Fibroblast of peridontal ligament (primary cell): ENCODE measurements around the gene FNIP2.
A peak's percentile ranks its signal among the peaks of the same experiment; 100 is the strongest.

Source experiments
- DNase-seq: peaks from one replicate; pipeline ENCODE4 v3.0.0-alpha.2; 2010; ENCODE audit errors: extremely low read depth

FNIP2 gene

GRCh38 chr4:158762553-158762952, 6.3 kb upstream of the FNIP2 start:
- no peak for DNase-seq

GRCh38 chr4:158763462-158763861, 5.4 kb upstream of the FNIP2 start:
- no peak for DNase-seq

DNA sequence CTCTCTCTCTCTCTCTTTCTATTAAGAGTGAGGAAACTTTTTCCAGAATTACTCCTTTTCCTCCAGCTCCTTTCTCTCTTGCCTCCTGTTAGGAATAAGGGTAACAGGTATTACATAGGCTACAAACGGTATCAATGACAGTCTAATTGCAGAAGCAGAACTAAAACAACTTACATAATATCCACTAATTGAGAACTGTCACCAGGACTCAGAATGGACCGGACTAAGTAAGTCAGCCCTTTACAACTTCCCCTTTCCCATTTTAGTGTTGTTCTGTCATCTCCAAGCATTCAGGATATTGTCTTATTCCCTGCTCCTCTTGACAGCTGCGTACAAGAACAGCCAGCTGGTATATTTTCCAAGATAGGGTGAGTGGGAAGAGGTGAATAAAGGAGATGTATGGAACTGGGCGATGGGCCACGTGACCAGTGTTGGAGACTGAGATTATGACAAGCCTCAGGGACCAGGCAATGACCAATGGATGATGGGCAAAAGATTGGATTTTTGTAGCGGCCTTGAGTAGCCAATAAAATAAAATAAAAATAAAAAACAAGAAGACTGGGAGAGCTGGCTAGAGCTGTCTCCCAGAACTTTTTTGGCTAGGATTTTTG, 2.3 kb upstream of the FNIP2 start:
- DNase-seq, result no peak

DNA sequence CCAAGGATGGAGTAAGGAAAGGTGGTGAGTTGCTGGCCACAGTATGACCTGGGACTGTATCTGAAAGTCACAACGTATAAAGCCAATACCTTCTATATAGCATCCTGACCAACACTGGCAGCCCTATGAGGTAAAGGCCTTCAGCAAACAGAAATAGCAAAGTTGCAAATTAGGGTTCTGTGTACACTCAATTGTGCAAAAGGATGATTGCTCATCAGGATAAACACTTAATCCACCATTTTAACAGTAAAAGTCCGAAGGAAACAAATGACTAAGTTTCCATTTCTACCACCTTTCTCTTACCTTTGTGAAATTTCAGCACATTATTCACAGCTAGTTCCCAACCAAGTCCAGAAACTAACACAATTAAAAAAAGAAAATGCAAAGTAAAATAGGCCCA, 1.4 kb upstream of the FNIP2 start:
- no peak for DNase-seq

GRCh38 chr4:158769175-158769921, 522 bp downstream of the FNIP2 start:
- DNase-seq, result peak; percentile 51

- DNase-seq, result no peak
These were observed 1.8 kb downstream of the FNIP2 start for GRCh38 chr4:158770671-158771070.

DNA sequence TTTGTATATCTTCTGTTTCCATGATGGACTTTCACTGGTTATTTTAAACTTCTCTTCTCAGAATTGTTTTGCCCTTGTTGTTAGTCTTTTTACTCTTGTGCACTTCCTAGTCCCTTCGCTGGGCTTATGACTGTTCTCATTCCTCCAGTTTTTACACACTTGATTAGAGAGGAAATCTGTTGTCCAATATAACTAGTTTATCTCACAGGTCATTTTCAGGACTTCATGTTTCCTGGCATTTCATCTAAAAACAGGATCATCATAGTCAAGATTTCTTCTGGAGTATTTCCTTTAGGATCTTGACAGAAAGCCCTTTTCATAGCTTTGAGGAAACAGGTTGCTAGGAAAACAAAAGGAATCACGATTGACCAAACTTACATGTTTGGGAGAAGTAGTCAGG, 3.0 kb downstream of the FNIP2 start:
- DNase-seq, result no peak

- DNase-seq, result peak; percentile 66
These were observed 6.3 kb downstream of the FNIP2 start for GRCh38 chr4:158775091-158775651.

- DNase-seq, result no peak
These were observed 7.3 kb downstream of the FNIP2 start for GRCh38 chr4:158776106-158776505.

- no peak for DNase-seq
These were observed 8.8 kb downstream of the FNIP2 start for GRCh38 chr4:158777423-158778155.

DNA sequence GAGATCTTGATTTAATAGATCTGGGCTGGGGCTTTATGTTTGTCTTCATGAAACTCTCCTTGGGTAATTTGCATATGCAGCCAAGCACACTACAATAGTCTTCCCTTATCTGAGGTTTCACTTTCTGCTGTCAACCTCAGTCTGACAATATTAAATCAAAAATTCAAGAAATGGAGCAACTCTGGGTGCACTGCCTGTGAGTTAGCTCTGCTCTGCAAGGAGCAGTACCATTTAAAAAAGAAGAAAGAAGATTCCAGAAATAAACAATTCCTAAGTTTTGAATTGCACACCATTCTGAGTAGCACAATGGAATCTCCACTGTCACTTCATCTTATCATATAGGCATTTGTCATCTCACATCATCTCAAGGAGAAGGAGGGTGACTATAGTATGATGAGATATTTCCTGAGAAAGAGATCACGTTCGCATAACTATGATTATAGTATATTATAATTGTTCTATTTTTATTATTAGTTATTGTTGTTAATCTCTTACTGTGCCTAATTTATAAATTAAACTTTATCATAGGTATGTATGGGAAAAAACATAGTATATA, 9.4 kb downstream of the FNIP2 start:
- no peak for DNase-seq

DNA sequence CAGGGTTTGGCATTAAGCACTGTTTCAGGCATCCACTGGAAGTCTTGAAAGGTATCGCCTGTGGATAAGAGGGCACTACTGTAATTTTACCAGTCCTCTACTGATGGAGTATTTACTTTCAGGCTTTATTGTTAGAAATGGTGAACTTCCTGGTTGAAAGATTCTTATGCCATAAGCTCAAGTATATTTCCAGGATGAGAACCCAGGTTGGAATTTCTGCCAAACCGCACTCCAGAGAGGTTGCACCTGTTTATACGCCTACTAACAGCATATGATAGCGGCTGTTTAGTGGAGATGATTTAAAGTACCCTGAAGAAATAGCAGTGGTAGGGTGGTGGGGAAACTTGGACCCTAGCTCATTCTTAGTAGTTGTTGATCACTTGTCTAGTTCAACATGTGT, 9.9 kb downstream of the FNIP2 start:
- no peak for DNase-seq

DNA sequence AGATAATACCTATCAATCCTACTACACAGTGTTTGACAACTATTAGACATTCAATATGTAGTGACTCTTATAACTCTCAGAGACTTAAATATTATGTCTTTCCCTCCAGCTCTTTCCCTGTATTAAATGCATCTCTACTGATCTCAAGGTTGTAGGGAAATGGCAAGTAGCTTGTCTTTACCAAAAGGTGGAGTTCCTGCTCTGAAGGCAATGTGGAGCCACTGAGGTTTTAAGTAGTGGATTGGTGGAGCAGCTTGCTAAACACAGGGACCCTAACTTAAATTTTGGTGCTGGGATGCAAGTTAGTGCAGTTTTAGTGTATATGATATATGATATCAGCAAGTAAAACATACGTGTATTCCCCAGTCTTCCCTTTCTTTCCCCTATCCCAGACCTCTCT, 13.1 kb downstream of the FNIP2 start:
- no peak for DNase-seq

GRCh38 chr4:158782551-158783360, 13.9 kb downstream of the FNIP2 start:
- peak; percentile 38 for DNase-seq

DNA sequence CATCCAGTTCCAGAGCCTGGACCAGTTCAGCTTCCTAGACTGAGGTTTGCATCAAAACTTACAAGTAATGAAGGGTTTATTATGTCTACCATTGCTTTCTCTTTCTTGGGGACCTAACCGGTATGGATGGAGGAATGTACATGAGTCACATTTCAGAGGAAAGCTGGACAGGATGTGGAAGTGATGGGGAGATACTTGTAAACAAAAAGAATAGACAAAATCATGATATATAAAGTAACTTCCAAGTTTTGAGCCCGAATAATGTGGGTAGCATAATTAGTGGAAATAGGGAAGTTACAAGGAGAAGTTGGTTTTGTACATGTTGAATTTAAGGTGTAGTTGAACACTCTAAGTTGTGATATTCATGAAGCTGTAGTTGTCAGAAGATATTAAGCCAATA, 15.0 kb downstream of the FNIP2 start:
- DNase-seq, result no peak

DNA sequence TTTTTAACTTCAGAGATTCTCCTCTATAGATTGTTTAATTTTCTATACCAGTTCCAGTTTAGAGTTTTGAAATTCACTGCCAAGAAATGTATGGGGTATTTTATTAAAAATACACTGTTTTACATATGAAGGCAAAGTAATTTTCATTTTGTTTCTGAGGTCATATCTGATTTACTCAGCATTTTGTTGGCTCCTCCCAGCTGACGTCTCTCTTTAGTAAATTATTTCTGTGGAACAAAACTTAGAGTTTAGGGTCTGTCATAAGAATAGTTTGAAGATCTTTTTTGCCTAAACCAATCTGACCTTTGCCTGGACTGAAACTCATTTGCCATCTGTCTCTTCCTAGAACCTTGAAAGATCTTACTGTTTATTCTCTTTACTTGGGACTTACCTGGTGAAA, 16.9 kb downstream of the FNIP2 start:
- DNase-seq, result no peak

DNA sequence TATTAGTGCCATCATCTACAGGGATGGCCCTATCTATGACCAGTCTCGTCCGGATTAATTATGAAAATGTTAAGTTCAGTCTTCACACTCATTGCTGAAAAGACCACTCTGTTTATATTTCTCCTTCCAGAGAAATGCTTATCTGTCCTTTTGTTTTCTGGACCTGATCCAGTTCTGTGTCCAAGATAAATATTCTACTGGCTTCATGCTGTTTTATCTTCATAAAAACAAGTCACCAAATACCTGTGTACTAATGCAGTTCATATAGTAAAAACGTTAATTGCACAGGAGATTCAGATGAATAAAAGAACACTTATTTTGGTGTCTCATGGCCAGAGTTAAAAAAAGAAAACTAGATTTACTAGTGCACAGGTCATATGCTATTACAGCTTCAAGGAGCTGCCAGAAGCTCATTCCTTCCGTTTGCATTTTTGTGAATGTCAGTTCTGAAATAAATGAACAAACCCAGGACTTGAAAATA, 17.3 kb downstream of the FNIP2 start:
- peak; percentile 30 for DNase-seq

DNA sequence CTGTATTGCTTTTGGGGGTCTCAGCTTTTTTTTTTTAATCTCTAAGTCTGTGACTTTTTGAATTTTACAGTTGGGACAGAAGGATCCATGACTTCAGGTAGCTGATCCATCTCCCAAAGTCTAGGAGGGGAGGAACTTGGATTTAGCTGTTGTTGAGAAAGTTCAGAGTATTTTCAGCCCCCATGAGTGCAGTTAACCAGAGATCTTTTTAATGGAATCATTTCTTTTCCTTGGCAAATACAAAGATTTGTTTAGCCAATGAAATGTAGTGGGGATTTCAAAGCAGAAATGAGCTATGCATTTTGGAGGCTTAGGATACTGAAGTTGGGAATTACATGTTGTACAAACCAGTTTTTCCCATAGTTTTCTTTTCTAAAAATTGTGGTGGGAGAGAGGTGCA, 18.1 kb downstream of the FNIP2 start:
- no peak for DNase-seq

DNA sequence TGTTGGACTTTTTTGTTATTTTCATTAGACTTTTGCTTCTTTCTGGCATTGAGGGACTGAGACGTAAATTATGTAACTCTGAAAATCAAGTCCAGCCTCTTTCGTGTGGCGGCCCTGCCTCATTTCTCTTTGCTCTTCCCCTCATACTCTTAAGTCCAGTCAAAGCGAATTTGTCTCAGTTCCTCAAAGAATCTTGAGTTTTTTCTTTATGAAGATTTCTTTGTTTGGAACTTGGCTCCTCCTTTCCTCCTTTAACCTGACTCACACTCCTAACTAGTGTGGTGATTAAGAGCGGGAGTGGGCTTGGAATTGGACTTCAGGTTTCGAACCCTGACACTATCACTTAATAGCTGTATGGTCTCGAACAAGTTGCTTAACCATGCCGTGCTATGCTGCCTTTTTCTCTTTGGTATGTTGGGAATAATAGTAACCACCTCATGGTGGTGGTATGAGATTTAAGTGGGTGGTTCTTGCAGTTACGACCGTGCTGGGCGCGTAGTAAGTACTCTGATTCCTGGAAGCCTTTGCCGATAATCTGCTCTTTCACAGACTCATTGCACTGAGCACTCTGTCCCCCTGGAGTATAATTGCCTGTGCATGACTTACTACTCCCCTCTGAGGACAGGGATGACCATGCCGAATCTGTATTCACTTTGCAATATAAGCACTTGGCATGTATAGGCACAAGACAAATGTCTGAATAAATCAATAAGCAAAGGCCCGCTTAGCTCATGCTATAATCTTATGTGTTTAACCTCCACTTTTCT, 19.1 kb downstream of the FNIP2 start:
- DNase-seq, result no peak

DNA sequence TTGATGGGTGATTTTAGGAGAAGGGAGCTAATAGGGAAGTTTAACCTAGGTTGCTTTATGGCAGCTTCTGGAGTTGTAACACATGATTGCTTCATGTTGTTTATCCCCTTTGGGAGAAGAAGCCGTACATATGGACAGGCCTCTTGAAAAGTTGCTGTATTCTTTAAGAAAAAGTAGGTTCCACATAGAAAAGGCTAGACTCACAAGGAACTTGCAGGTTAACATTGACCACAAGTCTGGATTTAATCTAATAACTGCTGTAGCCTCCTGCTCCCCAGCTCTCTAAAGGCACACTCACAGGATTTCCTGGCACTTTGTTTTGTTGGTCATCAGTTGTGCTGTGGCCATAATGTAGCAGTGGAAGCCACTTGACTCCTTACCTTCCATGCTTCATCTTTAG, 19.7 kb downstream of the FNIP2 start:
- peak; percentile 30 for DNase-seq

GRCh38 chr4:158789853-158790252, 21.0 kb downstream of the FNIP2 start:
- DNase-seq, result no peak
